GM19438 (cell line): ENCODE results near the gene MYD88.
"Not testable (repeated sequence)": the region's sequence is repeated elsewhere in the genome, so short reads cannot be mapped to it uniquely, and the experiment has no call there.

ENCODE experiments used
- ATAC-seq: cut with Tn5 transposase; IDR thresholded peaks from one replicate; pipeline ENCODE4 v1.9.1; 2021; ENCODE audit warnings: low read depth; ENCODE audit not compliant: unreplicated experiment

Gene MYD88

DNA sequence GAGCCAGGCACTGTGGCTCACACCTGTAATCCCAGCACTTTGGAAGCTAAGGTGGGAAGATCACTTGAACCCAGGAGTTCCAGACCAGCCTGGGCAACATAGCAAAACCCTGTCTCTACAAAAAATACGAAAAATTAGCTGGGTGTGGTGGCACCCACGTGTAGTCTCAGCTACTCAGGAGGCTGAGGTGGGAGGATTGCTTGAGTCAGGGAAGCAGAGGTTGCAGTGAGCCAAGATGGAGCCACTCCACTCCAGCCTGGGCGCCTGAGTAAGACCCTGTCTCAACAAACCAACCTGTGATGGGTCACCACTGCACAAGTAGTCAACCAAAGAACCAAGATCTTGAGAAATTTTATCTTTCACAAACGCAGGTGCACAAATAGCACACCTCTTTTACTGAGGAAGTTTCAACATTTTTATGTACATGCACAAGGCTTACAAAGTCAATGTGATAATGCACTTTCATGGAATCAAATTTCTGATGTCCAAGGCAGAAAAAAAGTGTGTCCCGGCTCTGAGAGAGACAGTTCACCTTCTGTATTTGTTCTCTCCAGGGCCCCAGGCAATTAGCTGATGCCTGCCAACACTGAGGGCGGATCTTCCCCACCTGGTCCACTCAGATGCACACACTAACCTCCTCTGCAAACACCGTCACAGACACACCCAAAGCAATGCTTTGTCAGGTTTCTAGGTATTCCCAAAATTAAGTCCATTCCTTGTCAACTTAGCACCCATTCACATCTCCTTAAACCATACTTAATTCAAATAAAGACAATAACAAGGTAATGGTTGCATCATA is 13.9 kb upstream of the MYD88 start:
- ATAC-seq = no peak

DNA sequence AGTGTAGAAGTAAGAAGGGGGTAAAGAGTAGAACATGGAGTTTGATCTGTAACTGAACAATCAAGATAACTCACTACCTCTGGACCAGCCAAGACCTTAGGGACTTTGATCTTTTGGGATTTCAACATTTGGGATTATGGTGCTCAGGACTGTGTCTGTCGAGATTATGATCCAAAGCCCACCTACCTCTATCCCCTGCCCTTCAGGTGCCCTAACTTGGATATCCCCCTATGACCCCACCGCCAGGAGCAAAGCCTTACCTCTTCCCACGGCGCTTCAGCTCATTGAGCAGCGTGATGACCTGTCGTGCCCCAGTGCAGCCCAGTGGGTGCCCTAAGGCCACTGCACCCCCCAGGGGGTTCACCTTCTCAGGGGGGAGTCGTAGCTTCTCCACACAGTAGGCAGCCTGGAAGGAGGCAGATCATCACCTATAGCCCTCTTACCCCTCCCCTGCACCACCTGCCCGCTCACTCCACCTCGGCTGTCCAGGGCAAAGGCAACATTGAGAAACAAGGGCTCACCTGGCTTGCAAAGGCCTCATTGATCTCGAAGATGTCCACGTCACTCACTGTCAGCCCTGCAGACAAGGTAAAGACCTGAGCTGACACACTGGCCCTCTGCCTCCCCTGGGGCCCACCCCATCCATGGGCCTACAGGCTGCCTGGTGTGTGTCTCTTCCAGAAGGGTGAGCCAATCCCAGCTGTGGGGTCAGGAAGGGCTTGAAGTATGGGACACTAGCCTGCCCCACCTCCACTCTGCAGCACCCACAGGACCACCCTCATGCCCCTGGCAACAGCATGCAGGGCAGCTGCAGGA is 12.9 kb upstream of the MYD88 start:
- ATAC-seq = no peak

DNA sequence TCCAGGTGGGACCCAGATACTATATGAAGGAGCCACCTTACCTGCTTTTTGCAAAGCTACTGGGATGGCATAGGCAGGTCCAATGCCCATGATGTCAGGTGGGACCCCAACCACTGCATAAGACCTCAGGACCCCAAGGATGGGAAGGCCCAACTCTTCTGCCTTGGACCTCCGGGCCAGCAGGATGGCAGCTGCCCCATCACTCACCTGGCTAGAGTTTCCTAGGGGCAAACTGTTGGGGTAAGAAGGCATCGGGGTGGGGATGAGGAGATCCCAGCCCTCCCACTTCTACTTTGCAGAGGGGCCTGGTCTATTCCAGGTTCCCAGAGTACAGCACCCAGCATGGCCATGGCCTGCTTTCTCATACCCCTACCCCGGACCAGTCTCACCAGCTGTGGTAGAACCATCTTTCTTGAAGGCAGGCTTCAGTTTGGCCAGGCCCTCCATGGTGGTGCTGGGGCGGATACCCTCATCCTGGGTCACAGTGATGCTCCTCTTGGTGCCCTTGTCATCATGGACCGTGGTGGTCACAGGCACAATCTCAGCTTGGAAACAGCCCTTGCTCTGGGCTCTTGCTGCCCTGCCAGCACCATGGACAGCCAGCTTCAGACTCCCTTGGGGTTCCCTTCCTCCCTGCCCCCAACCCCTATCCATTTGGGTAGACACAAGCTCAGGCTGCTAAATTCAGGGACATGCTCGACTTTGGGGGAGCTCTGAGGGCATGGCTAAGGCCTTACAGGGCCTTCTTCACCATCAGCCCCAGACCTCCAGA is 12.2 kb upstream of the MYD88 start:
- no peak for ATAC-seq

DNA sequence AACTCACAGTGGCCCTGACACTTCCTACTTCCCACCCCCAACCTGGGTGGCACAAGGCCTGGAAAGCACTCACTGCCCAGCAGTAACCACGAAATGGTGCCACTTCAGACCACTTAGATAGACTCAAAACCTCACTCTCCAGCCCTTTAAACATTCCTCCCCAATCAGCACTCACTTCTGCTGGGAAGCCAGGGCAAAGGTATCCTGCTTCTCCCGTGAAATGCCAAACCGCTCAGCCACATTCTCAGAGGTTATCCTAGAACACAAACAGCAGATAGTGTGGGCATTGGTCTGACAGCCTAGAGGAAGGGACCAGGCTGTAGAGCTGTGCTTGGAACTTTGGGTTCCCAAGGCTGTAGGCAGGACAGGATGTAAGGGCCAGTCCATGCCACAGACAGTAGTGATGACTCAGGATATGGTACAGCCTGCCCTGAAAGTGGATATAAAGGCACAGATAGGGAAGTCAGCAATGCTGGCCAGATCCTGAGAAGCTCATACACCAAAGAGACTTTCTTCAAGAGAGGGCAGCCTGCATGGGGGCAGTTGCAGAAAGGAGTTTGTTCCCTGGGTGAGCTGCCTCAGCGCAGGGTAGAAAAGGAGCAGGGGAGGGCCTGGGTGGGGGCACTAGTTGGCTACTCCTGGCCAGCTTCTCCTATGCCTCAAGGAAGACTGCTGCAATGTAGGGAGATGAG is 10.7 kb upstream of the MYD88 start:
- ATAC-seq = no peak

DNA sequence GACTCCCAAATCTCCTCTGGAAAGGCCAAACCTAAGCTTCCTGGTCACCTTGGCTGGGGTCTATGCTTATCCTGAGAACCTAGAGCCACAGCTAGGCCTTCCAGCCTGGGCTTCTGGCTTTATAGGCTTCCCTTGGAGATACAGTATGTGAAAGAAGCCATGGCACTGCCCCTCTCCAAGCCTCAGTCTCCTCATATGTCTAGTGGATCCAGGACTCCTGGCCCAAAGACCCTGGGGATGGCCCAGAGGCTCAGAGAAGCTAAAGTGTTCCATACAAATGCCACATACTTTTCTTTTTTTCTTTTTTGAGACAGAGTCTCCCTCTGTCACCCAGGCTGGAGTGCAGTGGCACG is 10.2 kb upstream of the MYD88 start:
- ATAC-seq = no peak

DNA sequence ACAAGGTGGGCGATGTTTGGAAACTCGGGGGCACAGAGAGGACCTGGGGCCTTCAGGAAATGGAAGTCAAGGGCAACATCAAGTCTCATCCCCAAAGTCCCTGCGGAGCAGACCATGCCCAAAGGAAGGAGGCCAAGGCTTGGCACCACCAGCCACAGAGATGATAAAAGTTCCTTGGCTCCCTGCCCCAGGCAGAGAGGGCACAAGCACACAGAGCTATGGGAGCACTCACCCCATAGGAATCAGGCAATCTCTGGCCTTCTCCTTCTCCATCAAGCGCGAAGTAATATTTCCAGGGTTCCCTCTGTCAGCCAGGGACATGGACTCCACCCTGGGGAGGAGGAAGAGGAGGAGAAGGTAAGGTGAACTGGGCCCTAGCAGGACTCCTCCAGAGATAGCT is 9.4 kb upstream of the MYD88 start:
- no peak for ATAC-seq

DNA sequence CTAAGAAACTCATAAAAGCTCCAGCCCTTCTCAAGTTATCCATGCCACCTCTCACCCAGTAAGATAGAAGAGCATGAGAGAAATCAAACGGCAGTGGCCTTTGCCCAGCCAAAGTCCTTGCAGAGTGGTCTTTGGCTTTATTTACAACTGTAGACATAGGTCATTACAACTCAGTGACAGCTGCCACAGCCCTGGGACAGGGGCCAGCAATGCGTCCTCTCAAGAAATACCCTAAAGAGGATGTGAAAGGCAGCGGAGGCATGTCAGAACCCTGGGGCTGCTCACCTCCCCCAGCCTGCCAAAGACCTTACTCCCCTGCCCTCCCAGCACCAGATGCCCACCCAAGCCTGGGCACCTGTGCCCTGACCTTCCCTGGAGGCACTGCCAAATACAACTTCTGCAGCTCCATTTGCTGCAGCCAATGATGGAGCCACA is 7.8 kb upstream of the MYD88 start:
- no peak for ATAC-seq

DNA sequence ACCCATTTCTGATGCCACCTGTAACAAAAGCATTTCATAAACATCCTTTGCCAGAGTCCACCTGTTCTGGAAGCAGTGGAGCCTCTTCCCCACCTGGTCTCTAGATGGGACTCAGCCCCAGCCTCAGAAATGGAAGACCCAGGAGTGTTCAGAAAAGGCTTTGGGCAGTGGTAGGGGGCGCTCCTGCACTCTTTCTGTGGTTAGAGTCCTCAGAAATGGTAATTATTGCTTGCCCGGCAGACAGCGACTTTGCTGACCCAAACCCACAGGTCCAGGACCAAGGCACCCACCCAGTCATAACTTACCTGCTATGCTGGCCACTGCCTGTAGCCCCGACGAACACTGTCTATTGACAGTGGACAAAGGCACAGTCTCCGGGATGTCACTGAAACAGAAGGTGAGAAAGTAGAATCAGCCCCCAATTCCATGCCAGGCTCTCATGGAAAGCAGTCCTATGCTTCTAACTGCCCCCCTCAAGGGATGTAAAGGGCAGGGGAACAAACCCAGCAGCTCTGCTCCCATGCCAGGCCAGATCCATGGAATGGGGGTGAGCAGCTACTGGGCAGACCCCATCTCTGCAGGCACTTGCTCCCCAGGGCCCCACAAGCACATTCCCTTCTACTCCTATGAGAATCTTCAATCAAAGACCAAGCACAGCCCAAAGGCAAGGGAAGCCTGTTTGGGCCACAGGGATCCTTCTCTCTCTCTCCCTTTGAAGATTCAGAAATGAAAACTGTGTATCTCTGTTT is 6.7 kb upstream of the MYD88 start:
- ATAC-seq = no peak

DNA sequence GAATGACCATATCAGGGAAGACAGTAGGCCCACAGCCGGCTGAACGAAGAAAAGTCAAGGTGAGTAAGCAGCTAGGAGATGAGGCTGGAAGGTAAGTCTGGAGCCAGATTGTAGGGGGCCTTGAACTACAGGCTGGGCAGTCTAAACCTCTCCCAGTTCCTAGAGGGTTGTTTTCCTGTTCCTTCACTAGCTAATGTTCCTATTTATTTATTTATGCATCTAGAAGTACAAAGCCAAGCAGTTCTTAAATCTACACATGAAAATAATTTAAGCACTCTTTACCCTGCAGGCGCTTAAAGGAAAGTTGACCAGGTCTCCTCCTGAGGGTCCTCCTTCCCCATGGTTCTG is 5.3 kb upstream of the MYD88 start:
- no peak for ATAC-seq

DNA sequence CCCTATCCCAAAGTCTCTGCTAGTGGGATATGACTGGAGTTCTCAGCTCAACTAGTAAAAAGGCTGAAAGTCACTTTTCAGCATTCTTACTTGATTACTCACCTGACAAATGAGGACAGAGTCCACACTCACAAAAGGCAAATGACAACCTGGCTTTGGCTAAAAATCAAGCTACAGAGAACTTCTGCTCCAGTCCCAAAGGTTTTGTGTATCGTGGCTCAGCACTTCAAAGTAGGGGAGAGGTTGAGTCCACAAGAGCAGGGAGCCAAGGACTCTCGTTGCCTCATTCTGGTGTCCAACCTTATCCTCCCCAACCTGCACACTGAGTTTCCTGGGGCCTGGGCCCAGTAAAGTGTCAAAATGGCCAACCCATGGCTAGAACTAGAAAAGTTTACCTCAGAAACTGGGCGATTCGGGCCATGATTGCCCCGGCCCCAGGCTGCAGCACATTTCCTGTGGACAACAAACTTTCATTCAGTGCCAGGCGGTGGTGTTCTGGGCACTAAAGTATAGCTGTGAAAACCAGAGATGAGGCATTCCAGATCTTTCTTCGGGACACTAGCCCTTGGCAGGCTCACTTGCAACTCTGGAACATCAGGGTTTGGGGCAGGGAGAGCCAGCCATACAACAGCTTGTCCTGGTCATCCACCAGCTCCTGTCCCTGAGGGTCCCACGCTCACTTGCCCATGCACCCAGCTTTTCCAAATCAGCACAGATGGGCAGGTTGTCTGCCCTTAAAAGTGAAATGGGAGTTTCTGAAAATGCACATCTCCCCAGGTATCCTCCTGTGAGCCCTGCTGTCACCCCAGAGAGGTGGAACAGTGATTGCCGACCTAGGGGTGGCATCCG is 4.7 kb upstream of the MYD88 start:
- no peak for ATAC-seq

DNA sequence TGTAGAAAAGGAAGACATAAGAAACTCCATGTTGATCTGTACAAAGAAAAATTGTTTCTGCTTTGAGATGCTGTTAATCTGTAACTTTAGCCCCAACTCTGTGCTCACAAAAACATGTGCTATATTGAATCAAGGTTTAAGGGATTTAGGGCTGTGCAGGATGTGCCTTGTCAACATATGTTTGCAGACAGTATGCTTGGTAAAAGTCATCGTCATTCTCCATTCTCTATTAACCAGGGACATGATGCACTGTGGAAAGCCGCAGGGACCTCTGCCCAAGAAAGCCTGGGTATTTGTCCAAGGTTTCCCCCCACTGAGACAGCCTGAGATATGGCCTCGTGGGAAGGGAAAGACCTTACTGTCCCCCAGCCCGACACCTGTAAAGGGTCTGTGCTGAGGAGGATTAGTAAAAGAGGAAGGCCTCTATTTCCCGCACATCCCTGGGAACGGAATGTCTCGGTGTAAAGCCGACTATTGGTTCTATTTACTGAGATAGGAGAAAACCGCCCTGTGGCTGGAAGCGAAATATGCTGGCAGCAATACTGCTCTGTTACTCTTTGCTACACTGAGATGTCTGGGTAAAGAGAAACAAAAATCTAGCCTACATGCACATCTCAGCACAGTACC is 3.8 kb upstream of the MYD88 start:
- not testable (repeated sequence) for ATAC-seq

DNA sequence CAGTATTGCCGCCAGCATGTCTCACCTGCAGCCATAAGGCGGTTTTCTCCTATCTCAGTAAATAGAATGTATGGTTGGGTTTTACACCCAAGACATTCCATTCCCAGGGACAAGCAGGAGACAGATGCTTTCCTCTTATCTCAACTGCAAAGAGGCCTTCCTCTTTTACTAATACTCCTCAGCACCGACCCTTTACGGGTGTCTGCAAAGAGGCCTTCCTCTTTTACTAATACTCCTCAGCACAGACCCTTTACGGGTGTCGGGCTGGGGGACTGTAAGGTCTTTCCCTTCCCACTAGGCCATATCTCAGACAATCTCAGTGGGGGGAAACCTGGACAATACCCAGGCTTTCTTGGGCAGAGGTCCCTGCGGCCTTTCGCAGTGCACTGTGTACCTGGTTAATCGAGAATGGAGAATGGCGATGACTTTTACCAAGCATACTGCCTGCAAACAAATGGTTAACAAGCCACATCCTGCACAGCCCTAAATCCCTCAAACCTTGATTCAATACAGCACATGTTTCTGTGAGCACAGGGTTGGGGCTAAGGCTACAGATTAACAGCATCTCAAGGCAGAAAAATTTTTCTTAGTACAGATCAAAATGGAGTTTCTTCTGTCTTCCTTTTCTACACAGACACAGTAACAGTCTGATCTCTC is 2.7 kb upstream of the MYD88 start:
- ATAC-seq = not testable (repeated sequence)

DNA sequence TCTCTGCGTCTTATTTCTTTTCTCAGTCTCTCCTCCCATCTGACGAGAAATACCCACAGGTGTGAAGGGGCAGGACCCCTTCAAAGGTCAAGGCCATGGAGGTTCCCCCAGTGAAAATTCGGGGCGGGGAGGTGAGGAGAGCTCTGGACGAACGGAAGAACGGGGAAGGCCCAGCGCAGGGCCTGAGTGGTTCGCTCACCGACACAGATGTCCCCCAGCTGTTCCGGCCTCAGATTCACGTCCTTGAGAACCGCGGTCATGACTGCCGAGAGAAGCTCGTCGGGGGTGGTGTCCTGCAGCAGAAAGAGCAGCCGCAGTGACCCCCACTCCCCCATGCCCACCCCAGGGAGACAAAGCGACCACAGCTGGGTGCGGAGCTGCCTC is 2.1 kb upstream of the MYD88 start:
- ATAC-seq = no peak

DNA sequence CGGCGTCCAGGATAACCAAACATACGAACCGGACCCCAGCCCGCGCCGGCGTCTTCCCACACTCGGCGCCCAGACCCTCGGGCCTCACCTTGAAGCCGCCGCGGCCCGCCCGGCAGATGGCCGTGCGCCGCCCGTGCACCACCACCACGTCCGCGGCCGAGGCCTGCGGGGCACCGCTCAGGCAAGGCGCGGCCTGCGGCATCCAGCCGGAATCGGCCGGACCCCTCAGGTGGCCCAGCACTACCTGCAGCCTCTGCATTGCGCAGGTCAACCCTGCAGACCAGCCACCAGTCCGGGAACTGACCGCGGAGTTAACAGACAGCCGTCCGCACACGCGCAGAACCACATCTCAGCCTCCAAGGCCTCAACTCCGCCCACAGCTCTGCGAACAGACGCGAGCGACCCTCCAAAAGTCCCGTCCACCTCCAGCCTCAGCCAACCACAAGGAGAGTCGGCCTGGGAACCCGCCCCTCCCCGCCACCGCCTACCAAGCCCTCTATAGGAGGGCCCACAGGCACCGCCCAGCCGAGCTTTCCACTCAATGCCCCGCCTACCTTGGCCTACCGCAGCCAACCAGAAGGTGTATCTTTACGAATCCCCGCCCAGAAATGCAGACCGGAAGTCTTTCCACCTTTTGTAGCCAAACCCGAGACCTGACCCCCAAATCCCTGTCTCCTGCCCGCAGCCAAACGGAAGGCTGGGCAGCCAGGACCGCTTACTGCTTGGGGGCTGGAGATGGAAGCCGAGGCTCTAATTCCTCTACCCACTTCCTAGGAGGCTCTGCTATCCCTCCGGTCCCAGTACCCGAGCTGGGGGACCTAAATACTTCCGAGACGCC is 1.5 kb upstream of the MYD88 start, which contains the start of gene ACAA1:
Gene ACAA1 (minus strand): TSS at position 351 of the 838 bp plus-strand sequence. CDS start 92 bp downstream, at position 259.
- ATAC-seq = peak; percentile 81

DNA sequence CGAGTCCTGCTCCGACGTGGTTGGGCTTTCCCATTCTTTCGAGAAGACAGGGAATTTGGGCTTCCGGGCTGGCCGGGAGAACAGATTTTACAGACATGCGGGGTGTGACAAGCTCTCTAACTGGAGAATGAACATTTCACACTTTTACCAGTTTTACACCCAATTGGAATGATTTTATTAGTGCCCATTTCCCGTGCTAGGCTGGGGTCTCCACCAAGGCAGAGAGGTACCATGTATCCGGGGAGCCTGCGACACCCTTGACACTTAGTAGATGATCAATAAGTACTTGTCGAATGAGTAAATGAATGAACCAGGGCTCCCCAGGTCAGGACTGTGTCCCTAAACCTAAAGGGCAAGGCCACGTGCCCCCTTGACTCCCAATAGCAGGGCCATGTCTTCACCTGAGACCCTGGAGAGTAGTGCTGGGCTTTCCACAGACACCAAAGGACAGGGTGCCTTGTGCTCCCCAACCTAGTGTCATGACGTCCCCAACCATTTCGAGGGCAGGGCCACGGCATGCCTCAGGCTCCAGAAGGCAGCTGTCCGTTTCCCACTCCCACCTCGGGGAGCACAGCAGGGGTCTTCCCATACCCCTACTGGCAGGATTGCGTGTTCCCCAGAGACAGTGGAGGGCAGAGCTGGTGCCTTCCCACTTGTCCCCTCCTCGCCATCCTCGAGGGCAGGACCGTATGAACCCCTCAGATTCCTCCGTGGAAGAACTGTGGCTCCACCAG is 679 bp upstream of the MYD88 start:
- ATAC-seq = no peak

DNA sequence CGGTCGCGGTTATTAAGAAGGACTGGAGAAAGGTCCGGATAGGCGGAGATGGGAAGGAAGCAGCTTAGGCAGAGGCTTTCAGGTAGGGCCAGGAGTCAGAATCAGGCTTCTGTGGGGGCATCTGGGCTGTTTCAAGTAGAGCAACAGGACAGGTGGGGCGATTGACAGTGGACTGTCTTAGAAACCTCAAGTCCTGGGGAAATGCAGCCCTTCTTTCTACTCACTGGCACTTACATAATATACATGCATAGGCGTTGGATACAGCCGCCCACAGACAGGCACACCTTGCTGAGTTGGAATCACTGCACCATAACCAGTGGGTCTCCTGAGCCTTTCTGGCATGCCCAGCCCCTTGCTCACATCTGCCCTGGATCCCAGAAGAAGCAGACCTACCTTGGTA is 730 bp downstream of the MYD88 start:
- no peak for ATAC-seq

DNA sequence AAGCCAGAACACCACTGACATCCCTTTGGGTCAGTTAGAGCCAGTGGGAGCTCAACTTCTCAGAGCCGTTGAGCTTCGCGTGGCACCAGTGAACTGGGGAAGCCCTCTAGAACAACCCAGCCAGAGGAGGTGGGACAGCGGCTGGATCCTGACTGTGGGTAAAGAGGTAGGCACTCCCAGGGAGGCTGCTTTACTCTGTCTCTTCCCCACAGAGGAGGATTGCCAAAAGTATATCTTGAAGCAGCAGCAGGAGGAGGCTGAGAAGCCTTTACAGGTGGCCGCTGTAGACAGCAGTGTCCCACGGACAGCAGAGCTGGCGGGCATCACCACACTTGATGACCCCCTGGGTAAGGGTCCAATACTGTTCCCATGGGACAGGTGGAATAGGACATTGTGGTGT is 1.2 kb downstream of the MYD88 start:
- no peak for ATAC-seq
